Subcutaneous adipose tissue (tissue), 4 donors: ENCODE data around the gene FFAR4. TPM values are rescaled to one million over a fixed set of nuclear protein-coding genes. Genes with fewer than 3 reads are reported as not detected.

Experiments used
- total RNA-seq, 4 donors: library from RNA; depleted of rRNA; stranded (reverse); fragments of >200 nt; gene quantifications; one replicate each; pipeline ENCODE4 v1.1.0, GENCODE V29; 2016
- TF ChIP-seq, protein P1 (sequence below): fragments of 450-650 bp; IDR thresholded peaks from one replicate; pipeline ENCODE4 v1.5.1; 2016; ENCODE audit warnings: low read depth, mild to moderate bottlenecking, control low read depth, antibody characterized with exemption, moderate library complexity

Gene FFAR4
- total RNA-seq, 4 donors from 2014 or later = 1.1 to 5.8 (median 1.7) TPM

DNA sequence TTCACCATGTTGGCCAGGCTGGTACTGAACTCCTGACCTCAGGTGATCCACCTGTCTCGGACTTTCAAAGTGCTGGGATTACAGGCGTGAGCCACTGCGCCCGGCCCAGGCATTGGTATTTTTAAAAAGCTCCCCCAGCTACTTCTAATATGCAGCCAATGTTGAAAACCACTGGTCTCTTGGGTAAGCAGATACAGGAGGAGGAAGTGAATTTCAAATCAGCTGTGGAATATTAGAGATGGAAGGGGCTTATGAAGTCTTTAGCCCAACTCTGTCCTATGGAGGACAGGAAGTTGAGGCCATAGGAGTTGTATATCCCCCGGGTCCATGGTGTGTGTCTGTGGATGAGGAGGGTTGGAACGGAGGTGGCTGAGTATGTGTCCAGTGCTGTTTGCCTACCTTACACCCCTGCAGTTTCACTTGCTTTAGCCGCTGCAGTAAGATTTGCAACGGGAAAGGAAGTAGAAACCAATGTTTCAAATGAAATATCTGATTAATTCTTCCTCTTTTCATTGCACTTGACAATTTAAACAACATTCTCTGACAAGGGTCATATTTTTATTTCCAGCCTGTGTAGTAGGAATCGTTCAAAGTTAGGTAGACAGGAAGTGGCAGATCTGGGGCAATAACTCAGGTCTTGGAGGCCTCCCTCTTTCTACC, 49.2 kb downstream of the FFAR4 start:
- TF ChIP-seq, protein P1, sequence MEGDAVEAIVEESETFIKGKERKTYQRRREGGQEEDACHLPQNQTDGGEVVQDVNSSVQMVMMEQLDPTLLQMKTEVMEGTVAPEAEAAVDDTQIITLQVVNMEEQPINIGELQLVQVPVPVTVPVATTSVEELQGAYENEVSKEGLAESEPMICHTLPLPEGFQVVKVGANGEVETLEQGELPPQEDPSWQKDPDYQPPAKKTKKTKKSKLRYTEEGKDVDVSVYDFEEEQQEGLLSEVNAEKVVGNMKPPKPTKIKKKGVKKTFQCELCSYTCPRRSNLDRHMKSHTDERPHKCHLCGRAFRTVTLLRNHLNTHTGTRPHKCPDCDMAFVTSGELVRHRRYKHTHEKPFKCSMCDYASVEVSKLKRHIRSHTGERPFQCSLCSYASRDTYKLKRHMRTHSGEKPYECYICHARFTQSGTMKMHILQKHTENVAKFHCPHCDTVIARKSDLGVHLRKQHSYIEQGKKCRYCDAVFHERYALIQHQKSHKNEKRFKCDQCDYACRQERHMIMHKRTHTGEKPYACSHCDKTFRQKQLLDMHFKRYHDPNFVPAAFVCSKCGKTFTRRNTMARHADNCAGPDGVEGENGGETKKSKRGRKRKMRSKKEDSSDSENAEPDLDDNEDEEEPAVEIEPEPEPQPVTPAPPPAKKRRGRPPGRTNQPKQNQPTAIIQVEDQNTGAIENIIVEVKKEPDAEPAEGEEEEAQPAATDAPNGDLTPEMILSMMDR = no peak

DNA sequence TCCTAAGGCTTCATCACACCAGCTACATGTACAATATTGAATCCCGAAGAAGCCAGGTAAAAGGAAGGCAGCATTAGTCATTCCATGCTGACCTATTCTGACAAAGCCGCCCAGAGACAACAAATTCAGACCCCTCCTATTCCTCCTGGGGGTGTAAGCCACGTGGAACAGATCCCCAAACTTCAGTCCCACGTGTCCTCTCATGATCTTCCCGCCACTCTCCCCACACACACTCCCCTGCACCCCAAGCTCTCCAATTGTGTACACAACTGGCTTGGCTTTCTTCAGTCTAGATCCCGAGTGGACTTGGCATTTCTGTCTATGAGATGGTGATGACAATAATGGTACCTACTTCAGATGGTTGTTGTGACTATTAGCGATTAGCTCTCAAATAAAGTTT, 54.5 kb downstream of the FFAR4 start:
- TF ChIP-seq, protein P1 = no peak

DNA sequence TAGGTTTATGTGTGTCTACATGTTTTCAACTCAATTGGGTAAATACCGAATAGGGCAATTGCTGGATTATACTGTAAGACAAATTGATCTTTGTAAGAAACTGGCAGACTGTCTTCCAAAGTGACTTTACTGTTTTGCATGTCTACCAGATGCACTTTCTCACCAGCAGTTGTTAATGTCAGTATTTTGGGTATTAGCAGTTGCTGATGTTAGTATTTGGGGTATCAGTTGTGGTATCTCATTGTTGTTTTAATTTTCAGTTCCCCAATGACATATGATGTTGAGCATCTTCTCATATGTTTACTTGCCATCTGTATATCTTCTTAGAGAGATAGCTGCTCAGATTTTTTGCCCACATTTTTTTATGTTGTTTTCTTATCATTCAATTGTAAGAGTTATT, 56.5 kb downstream of the FFAR4 start:
- TF ChIP-seq, protein P1 = no peak

DNA sequence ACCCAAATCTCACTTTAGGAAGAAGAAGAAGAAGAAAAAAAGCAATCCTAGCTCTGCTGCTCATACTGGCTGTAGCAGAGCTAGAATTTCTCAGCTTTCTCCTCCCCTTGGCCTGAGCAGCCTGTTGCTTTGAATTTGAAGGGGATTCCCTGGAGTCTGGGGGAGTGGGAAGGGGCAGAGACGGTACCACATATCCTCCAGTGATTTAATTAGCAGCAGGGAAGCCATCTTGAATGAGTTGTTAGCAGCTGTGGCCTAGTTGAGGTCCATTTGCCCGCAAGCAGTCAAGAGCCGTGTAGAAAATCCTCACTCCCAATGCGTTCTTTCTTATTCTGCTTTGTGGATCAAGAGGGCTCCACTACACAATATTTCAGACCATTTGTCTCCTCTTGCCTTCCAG, 62.4 kb downstream of the FFAR4 start:
- TF ChIP-seq, protein P1 = no peak

DNA sequence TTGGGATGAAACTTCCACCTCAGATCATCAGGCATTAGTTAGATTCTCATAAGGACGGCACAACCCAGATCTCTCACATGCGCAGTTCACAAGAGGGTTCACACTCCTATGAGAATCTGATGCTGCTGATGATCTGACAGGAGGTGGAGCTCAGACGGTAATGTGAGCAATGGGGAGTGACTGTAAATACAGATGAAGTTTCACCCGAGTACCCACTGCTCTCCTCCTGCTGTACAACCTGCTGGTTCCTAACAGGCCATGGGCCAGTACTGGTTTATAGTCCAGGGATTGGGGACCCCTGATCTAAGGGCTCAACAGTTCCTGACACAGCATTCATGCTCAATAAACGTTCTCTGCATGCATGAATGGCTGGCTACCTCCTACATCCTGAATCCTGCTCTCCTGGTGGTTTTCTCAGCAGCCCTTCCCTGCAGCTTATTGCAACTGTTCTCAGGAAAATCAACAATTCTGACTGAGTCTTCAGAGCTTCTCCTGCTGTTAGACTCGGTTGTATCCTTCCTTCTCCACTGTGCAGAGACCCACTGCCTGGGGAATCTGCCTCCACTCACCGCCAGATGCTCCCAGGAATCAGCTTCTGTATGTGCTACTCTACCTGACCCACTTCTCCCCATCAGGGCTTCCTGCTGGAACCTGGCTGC, 63.3 kb downstream of the FFAR4 start:
- TF ChIP-seq, protein P1 = no peak

DNA sequence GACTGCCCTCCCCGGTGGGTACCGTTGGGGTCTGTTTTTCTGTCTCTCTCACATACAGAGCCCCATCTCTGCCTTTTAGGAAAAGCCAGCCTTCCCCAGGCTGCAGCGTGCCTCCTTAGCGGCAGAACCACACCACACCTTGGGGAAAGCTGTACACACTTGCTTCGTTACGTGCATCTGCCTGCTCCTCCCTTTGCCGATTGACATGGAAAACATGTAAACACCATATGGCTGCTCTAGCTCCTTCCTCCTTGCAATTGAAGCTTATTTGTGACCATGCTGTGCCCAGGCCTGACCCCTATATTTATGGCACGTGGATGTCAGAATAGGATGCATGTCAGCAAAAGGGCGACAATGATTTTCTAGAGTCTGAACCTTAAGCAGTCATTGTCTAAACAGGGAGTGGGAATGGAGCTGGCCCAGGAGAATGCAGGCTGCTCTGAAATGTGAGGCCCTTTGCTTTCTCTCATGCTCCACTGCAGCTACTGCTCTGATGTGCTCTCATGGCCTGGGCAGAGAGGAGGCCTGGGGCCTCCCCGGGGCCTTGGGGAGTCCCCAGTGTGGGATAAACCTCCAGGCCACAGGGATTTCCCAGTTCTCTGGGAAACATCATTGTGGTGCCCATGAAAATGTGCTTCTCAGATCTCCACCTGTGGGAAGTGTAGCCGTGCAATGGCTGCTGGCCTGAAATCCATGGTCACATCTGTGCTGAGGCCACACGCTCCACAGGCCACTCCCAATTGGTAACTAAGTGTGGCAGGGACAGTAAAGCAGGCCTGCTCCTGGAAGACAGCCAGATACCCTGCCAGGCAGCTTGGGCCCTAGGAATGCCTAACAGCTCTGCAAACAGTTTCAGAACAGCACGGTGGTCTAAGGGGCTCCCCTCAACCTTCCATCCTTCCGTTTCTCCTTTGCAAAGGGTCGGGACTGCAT, 64.4 kb downstream of the FFAR4 start:
- TF ChIP-seq, protein P1 = no peak

Other genes starting within 250 kb of the FFAR4 start
- 100 to 1,000 TPM in 2 of 4 donors, 10 to 100 TPM in 2; 46.8 to 139 (median 90.2) TPM for gene MYOF, start 84.3 kb upstream of the FFAR4 start, total RNA-seq
- 1 to 10 TPM in 2 of 4 donors, under 1 TPM in 2; 0.19 to 4.2 (median 1.5) TPM for gene CEP55, start 70.1 kb upstream of the FFAR4 start, total RNA-seq
- gene RBP4, start 34.6 kb downstream of the FFAR4 start, total RNA-seq = 1,000 to 10,000 TPM in 3 of 4 donors, 100 to 1,000 TPM in 1; 628 to 1,485 (median 1,176) TPM
- gene PDE6C, start 45.9 kb downstream of the FFAR4 start, total RNA-seq = not detected
- 10 to 100 TPM; 13.1 to 30.3 (median 21.4) TPM for gene FRA10AC1, start 135.9 kb downstream of the FFAR4 start, total RNA-seq
- gene LGI1, start 191.3 kb downstream of the FFAR4 start, total RNA-seq = under 1 TPM in 2 of 4 donors, not detected in 2; 0.66 to 0.68 TPM